NCI-H2107 (cell line): ENCODE measurements around the gene AMBRA1.
"Not testable (repeated sequence)": the region's sequence is repeated elsewhere in the genome, so short reads cannot be mapped to it uniquely, and the experiment has no call there.

Experiments used
- DNase-seq: peaks from one replicate; lab custom pipeline; 2025; lab: John Stamatoyannopoulos, UW

The AMBRA1 gene

DNA sequence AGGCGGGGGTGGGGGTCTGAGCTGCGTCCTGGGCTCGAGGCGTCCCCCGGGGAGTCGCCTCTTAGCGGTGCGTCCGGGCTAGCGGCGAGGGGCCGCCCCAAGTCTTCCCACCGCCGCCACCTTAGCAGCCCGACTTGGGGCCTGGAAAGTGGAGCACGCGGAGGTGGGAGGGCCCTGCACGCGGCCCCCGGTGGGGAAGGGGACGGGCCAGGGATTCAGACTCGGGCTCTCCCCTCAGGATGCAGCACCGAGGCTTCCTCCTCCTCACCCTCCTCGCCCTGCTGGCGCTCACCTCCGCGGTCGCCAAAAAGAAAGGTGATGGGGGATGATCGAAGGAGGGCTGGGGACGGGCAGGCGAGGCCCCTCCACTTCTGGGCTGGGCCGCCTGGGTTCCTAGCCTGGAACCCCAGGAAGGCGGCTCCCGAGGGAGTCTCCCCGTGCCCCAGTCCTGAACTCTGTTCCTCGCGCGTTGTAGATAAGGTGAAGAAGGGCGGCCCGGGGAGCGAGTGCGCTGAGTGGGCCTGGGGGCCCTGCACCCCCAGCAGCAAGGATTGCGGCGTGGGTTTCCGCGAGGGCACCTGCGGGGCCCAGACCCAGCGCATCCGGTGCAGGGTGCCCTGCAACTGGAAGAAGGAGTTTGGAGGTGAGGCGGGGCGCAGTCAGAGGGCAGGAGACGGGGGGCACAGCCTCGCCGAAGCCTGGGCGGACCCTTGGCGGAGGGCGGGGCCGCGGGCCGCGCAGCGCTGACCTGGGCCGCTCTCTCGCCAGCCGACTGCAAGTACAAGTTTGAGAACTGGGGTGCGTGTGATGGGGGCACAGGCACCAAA, 211.8 kb downstream of the AMBRA1 start:
- DNase-seq, result no peak

DNA sequence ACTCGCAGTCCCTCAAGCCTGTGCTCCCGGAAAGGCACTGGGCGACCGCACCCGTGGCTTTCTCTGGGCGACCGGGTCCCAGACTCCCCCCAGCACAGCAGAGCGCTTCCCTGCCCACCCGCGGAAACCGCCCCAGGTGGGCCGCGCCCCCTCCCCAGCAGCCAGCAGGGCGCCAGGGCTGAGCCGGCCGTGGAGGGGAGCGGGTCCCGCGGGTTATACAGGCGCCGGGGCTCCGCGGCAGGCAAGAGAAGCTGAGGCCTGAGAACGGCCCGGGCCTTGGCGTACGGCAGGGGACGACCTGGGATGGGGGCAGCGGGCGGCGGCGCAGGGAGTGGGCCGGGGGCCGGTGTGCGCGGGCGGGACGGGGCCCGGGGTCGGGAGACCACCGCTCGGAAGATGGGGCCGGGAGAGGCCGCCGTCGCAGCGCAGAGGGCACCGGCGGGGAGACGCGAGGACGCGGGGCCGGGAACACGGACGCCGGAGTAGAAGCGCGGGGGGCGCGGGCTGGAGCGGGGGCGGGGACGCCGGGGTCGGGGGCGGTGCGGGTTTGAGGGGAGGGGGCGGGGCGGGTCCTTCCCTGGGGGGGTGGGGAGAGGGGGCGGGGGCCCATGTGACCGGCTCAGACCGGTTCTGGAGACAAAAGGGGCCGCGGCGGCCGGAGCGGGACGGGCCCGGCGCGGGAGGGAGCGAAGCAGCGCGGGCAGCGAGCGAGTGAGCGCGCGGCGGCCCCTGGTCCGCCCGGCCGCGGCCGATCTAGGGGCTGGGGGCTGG, 212.6 kb downstream of the AMBRA1 start, which contains the start of gene MDK:
Gene MDK, plus strand, starts transcription at position 622 of the 771 bp plus-strand sequence. CDS start 389 bp downstream, outside the sequence.
- DNase-seq, result no peak

DNA sequence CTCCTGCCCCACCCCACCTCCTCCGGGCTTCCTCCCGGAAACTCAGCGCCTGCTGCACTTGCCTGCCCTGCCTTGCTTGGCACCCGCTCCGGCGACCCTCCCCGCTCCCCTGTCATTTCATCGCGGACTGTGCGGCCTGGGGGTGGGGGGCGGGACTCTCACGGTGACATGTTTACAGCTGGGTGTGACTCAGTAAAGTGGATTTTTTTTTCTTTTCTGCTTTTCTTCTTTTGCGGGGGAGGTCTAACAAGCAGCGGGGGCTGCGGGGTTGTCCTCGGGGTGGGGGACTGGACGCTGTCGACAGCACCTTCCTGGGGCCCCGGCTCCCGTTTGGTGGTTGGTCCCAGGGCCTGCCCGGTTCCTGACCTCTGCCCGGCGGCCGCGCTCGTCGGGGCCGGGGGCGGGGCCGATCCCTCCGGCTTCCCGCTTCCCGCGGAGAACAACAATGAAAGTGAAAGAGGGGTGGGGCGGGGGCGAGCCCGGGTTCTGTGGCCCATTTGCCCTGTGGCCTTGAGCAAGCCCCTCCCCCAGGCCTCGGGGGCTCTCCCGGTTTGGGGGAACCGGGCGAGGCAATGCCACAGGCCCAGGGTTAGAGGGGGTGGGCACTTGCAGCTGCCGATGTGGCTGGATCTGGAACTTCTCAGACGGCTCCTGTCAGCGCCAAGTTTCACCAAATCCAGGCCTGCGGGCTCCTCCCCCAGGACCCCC, 213.3 kb downstream of the AMBRA1 start:
- DNase-seq, result no peak

DNA sequence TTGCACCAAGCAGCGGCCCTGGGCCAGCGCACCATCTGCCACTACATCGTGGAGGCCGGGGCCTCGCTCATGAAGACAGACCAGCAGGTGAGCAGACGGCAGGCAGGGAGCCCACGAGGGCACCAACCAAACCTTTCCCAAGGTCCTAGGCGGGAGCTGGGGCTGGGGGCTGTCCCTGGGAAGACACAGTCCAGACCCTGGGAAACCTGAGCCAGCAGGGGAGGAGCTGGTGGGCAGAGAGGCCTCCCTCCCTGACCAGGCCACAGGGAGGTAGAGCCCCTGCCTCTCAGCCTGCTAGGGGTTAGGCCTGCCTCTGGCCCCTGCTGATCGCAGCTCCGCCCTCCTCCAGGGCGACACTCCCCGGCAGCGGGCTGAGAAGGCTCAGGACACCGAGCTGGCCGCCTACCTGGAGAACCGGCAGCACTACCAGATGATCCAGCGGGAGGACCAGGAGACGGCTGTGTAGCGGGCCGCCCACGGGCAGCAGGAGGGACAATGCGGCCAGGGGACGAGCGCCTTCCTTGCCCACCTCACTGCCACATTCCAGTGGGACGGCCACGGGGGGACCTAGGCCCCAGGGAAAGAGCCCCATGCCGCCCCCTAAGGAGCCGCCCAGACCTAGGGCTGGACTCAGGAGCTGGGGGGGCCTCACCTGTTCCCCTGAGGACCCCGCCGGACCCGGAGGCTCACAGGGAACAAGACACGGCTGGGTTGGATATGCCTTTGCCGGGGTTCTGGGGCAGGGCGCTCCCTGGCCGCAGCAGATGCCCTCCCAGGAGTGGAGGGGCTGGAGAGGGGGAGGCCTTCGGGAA, 214.1 kb downstream of the AMBRA1 start:
- not testable (repeated sequence) for DNase-seq

DNA sequence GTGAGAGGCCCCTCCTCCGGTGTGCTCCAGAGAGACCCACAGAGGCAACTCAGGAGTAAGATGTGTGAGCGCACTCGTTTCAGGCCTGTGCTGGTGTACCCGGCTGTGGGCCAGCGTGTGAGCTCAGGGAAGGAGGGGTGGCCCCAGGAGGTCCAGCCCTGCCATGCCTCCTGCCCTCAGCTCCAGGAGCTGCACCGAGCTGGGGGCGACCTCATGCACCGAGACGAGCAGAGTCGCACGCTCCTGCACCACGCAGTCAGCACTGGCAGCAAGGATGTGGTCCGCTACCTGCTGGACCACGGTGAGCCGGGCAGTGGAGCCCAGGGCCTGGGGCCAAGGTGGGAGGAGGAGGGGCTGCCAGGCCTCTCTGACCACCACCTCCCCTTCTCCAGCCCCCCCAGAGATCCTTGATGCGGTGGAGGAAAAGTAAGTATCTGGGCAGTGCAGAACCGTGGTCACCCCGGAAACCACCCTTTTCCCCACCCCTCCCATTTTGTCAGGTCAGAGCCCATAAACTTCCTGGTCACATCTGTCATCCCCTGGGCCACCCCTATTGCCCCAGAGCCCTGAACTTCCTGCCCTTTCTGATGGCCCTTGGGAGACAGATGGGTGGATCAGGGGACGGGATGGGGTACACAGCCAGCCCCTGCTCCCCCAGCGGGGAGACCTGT, 214.9 kb downstream of the AMBRA1 start:
- DNase-seq, result no peak

DNA sequence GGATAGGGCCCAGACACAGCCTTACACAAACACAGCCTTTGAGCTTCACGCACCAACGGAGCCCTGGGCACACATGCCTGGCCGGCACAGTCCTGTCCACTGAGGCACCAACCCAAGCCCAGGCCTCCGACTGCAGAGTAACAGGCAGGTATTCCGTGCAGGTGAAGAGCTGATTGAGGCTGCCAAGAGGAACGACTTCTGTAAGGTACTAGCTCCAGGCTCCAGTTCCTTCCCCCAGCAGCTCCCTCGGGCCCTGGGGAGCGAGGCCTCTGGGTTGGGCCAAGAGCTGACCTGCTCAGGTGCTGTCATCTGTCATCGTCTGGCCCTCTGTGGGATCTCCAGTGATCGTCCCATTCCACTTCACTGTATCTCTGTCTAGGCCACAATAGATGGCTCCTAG, 215.5 kb downstream of the AMBRA1 start:
- DNase-seq, result no peak

DNA sequence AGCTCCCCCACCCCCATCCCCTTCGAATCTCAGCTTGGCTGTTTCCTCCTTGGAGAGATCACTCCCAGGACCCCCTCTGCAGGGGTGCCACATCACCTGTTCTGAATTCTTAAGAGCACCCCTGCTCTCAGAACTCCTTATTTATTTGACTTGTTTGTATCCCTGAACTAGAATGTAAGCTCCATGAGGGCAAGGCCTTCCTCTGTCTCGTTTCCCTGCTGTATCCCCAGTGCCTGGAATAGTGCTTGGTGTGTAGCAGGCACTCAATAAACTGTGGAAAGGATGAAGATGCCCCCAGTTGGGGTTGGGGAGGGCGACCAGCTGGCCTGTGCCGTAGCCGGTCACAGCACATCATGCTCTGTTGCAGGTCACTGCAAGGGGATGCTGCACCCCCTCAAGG, 216.0 kb downstream of the AMBRA1 start:
- no peak for DNase-seq

DNA sequence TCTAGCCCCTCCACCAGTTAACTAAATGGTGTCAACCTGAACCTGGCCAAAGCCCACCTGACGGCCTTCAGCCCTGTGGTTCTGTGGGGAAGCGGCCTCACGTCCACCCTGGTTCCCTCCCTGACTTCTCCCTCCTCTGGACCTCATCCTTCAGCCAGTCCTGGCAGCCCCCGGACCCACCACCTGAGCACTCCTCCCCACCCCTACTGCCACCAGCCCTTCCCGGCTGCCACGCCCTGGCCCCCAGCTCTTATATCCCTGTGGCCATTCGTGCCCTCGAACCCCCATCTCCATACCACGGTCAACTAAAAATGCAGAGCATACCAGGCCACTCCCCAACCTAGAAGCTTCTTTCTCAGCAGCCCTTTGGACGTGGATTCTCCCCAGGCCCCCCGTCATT, 216.5 kb downstream of the AMBRA1 start:
- DNase-seq, result no peak

DNA sequence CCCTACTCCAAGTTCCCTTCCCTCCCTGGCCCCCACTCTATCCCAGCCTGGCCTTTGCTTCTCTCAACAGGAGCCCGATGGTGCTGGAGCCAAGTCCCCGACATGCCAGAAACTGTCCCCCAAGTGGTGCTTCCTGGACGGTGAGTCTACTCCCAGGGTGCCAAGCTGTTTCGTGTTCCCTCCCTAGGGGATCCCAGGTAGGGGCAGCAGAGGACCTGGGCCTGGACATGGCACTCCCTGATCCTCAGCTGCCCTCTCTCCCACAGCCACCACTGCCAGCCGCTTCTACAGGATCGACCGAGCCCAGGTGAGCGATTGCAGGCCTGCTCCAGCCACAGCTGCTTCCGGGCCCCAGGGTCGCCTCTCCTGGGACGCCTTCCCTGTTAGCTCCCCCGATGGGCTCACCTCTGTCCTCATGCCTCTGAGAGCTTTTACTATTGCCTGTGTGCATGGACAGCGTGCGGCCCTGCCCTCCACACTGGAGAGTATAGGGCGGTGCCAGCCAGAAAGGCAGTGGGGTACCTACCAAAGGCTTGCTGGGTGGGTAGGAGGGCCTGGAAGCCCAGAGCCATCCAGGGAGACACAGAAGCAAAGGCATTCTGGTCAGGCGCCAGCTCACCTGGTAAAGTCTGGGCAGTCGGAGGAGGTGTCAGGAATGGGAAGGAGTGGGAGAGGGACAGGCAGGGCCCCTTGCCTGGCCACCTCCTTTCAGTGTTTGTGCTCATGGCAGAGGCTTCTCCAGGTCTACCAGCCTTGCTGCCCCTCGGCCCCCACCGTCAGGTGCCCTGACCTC, 217.4 kb downstream of the AMBRA1 start:
- DNase-seq, result no peak

DNA sequence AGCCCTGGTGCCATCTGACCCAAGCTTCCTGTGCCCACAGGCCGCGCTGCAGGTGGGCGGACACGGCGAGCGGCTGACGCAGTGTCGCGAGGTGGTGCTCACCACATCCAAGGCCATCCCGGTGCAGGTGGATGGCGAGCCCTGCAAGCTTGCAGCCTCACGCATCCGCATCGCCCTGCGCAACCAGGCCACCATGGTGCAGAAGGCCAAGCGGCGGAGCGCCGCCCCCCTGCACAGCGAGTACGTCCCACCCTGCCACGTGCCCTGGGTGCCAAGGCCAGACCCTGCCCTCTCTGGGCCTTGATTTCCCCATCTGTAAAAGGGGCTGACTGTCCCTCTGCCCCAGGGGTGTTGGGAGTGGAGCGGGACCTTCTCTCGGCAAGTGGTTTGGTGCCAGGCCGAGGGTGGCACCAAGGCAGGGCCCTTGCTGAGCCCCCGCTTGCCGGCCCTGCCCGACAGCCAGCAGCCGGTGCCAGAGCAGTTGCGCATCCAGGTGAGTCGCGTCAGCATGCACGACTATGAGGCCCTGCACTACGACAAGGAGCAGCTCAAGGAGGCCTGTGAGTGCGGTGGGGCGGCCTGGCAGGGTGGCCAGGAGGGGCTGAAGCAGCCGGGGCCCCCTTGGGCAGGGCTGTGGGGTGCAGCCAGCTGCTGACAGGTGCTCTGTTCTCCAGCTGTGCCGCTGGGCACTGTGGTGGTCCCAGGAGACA, 218.3 kb downstream of the AMBRA1 start:
- no peak for DNase-seq

DNA sequence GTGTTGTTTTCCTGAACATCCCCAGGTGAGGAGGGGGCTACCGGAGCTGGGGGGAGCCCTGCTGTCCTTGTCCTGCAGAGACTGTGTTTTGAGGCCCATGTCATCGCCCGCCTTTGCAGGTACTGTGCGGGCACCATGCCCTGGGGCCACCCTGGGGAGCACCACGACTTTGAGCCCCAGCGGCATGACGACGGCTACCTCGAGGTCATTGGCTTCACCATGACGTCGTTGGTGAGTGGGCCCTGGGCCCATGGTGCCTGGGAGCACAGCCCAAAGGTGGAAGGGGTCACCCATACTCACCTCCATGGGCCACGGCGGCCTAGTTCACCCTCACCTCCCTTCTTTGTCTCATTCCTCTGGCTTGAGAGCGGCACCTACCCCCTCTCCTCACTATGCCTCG, 219.0 kb downstream of the AMBRA1 start:
- DNase-seq, result no peak

DNA sequence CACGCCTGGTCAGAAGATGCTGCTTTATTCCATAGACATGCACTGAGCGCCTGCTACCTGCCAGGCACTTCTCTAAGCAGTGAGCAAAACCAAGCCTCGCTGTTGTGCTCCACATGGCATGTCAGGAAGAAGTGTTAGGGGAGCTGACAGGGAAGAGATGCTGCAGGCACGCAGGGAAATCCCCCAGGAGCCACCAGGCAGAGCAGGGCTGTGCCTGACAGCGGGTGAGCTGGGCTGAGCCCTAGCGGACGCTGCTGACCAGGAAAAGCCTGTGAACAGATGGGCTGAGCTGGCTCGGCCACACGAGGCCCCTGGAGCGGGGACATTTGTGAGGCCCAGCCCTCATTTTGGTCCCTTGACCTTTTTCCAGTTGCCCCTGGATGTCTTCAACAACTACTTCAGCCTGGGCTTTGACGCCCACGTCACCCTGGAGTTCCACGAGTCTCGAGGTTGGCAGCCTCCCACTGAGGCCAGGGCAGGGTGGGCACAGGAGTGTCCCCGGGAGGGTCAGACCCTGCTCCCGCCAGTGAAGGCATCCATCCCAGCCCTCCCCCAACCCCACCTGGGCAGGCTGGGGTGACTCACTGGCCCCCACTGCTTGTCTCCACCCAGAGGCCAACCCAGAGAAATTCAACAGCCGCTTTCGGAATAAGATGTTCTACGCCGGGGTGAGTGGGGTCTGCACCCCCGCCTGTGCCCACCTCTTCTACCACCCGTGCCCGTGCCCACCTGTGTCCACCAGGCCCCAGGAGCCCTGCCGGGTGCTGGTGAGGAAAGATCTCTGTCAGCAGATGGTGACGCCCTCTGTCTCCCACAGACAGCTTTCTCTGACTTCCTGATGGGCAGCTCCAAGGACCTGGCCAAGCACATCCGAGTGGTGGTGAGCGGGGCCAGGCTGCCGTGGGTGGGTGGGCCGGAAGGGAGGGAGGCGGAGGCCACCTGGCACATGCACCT, 219.8 kb downstream of the AMBRA1 start:
- no peak for DNase-seq

DNA sequence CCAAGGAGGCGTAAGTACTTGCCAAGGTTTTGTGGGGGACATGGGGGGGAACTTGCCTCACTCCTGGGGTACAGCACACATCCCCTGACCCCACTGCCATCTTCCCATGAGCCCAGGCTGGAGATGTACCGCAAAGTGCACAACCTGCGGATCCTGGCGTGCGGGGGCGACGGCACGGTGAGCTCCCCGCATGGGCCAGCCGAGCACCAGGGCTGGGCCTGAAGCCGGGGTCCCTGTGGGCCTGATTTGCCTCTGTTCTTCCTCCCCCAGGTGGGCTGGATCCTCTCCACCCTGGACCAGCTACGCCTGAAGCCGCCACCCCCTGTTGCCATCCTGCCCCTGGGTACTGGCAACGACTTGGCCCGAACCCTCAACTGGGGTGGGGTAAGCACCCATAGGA, 221.3 kb downstream of the AMBRA1 start:
- DNase-seq, result not testable (repeated sequence)

DNA sequence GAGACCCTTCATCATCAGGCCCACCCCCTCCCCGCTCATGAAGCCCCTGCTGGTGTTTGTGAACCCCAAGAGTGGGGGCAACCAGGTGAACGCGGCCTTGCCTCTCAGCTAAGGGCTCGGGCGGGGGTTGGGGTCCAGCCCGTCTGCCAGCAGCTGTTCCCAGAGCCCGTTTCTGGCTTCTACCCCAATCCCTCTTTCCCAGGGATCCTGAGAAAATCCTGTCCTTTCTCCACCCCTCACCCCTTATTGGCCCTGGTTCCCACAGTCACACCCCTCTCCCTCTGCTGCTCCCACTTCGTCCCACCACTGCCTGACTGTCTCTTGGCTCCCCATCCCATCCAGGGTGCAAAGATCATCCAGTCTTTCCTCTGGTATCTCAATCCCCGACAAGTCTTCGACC, 221.7 kb downstream of the AMBRA1 start:
- DNase-seq, result no peak

DNA sequence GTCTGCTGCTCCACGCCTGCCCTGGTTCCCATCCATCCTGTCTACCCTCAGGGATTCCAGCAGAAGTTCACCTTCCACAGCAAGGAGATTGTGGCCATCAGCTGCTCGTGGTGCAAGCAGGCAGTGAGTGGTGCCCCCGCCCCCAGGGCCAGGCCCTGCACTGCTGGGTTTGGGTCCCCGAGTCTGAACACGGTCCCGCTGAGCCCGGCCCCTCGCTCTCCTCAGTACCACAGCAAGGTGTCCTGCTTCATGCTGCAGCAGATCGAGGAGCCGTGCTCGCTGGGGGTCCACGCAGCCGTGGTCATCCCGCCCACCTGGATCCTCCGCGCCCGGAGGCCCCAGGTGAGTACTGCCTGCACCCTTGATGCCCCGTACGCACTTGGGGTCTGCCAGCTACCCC, 222.6 kb downstream of the AMBRA1 start:
- not testable (repeated sequence) for DNase-seq

DNA sequence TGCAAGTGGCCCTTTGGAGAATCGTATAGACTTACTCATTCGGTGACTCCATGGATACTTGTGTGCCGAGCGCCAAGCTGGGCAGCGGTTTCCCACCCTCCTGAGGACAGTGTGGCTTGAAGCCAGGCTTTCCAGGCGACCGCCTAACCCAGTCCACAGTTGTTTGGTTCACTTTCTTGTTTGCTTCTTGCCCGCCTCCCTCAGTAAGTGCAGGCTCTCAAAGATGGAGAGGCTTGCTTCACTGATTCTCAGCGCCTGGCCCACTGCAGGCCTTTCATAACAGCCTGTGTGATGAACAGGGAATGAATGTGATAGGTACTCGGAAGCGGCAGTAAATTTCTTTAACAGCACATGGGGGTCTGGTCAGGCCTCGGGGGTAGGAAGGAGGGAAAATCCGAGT, 223.6 kb downstream of the AMBRA1 start:
- no peak for DNase-seq

DNA sequence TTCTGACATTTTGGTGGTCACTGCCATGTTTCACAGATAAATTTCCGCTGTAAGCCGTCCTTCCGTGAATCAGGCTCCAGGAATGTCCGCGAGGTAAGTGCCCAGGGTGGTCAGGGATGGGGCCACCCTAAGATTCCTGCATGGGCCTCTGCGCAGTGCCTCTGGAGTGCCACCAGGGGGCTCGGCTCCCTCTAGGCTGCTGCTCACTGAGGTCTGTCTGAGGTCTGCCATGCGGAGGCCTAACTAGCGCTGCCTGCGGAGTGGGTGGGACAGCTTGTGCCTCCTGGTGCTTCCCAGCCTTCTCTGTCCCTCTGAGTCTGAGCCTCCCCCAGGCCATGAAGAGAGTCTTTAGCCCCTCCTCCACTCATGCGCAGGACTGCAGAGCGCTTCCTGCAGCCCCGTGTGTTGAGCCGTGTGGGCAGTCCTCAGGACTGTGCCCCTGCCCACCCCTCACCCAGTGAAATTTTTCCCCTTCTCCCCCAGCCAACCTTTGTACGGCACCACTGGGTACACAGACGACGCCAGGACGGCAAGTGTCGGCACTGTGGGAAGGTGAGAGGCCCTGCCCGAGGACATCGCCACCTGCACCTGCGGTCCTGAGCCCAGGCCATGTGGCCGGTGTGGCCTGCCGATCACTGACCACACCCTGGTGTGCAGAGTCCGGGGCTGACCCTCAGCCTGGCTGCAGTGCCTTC, 224.2 kb downstream of the AMBRA1 start:
- DNase-seq, result peak; percentile 39

DNA sequence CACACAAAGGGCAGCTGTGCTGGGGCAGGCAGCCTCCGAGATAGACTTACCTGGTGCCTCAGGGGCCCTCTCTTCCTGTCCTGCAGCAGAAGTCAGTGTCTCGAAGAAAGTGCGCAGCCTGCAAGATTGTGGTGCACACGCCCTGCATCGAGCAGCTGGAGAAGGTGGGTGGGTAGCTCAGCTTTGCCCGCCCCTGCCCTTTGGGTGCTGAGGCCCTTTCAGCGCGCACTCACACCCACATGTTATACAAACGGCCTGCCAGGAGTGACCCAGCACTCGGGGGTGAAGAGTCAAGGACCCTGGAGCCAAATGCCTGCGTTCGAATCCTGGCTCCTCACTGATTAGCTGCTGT, 225.9 kb downstream of the AMBRA1 start:
- DNase-seq, result no peak
